GM12878 (cell line): ENCODE data around the gene TIGD2. TPM values are rescaled to one million over a fixed set of nuclear protein-coding genes. Genes with fewer than 3 reads are reported as not detected.

Experiments
- ATAC-seq: fragments of 200-7000 bp; cut with Tn5 transposase; 3 replicates; pipeline ENCODE4 v1.9.1; 2020; ENCODE audit warnings: mild to moderate bottlenecking, moderate library complexity
- BruUV-seq: library from RNA; stranded (reverse); fragments of 400-500 nt; replicated peaks from 2 replicates; lab custom pipeline; 2021; lab: Mats Ljungman, UMichigan
- CTCF ChIA-PET: fragments of 300-600 bp; sonication (Branson Sonifier 250); formaldehyde crosslinking; extraction: SDS; loops from one replicate; lab custom pipeline; 2021; ENCODE audit warnings: inconsistent platforms; lab: Yijun Ruan, JAX
- POLR2A ChIA-PET: fragments of 350-600 bp; formaldehyde crosslinking; extraction: SDS; loops from one replicate; lab custom pipeline; 2021; ENCODE audit warnings: inconsistent platforms; lab: Charles Lee
- RAD21 ChIA-PET: fragments of 300-600 bp; sonication (Branson Sonifier 250); formaldehyde crosslinking; loops from one replicate; lab custom pipeline; 2023; ENCODE audit warnings: antibody characterized with exemption; ENCODE audit not compliant: unreplicated experiment; lab: Charles Lee
- SMC1A ChIA-PET: fragments of 300-600 bp; sonication (Branson Sonifier 250); formaldehyde crosslinking; loops from one replicate; lab custom pipeline; 2023; ENCODE audit not compliant: unreplicated experiment, uncharacterized antibody; lab: Charles Lee
- DNase-seq: peaks from one replicate; pipeline ENCODE4 v3.0.0-alpha.2; 2011; ENCODE audit warnings: low read depth, low spot score
- FAIRE-seq: peaks from 3 replicates; lab custom pipeline; 2011; peaks lifted over from hg19 to GRCh38; lab: Jason Lieb, UNC
- H2AFZ ChIP-seq: 2 replicates; pipeline ENCODE4 v1.6.0; 2011; ENCODE audit warnings: low read depth, low read length, control low read depth; ENCODE audit not compliant: control insufficient read depth
- H3K27ac ChIP-seq: 2 replicates; pipeline ENCODE4 v1.5.1; 2011; ENCODE audit warnings: control low read depth; ENCODE audit not compliant: control insufficient read depth, insufficient read depth
- H3K27me3 ChIP-seq, 2 experiments: replicated peaks in 1 of 2; 2 replicates each; pipeline versions ENCODE4 v1.6.0 to v1.6.1; 2011; ENCODE audit warnings: low read length in 1 of 2; ENCODE audit not compliant: control insufficient read depth in 2 of 2, insufficient read depth in 2 of 2
- H3K36me3 ChIP-seq, 2 experiments: 2 replicates each; pipeline ENCODE4 v1.5.1; 2011; ENCODE audit warnings: low read length in 1 of 2; ENCODE audit not compliant: control insufficient read depth in 2 of 2, insufficient read depth in 2 of 2
- H3K4me1 ChIP-seq: 2 replicates; pipeline ENCODE4 v1.6.1; 2011; ENCODE audit warnings: mild to moderate bottlenecking, low read length, moderate library complexity, mixed read lengths; ENCODE audit not compliant: control insufficient read depth, insufficient read depth
- H3K4me2 ChIP-seq: 2 replicates; pipeline ENCODE4 v1.6.0; 2011; ENCODE audit warnings: control low read depth; ENCODE audit not compliant: control insufficient read depth, insufficient read depth
- H3K4me3 ChIP-seq: fragments of 200-600 bp; sonication (generic); 2 replicates; pipeline ENCODE4 v1.5.1; 2016
- H3K79me2 ChIP-seq: 2 replicates; pipeline ENCODE4 v1.6.0; 2011; ENCODE audit warnings: low read length; ENCODE audit not compliant: control insufficient read depth, insufficient read depth
- H3K9ac ChIP-seq: 2 replicates; pipeline ENCODE4 v1.8.0; 2011; ENCODE audit warnings: low read length, control low read depth, mixed read lengths; ENCODE audit not compliant: control insufficient read depth, insufficient read depth
- H3K9me3 ChIP-seq: replicated peaks from 3 replicates; pipeline ENCODE4 v1.5.1; 2011; ENCODE audit warnings: mild to moderate bottlenecking, low read length; ENCODE audit not compliant: control insufficient read depth, insufficient read depth
- H4K20me1 ChIP-seq: 2 replicates; pipeline ENCODE4 v1.6.0; 2011; ENCODE audit not compliant: control insufficient read depth, insufficient read depth
- CHD4 ChIP-seq: fragments of 200-600 bp; sonication (generic); IDR thresholded peaks from 2 replicates; pipeline ENCODE4 v1.6.1; 2016; ENCODE audit warnings: mild to moderate bottlenecking
- ESRRA ChIP-seq: IDR thresholded peaks from 2 replicates; pipeline ENCODE4 v1.6.1; 2012; ENCODE audit warnings: mild to moderate bottlenecking, low read length, improper control_type of control experiment
- GABPA ChIP-seq: IDR thresholded peaks from 2 replicates; pipeline ENCODE4 v1.6.1; 2014; ENCODE audit warnings: antibody characterized with exemption, low read depth, mild to moderate bottlenecking, inconsistent platforms
- NFIC ChIP-seq: IDR thresholded peaks from 2 replicates; pipeline ENCODE4 v1.6.1; 2012; ENCODE audit warnings: low read depth, mild to moderate bottlenecking, inconsistent platforms, low read length, moderate library complexity
- NRF1 ChIP-seq: conservative IDR thresholded peaks from 2 replicates; pipeline ENCODE4 v1.6.1; 2011; ENCODE audit warnings: mild to moderate bottlenecking, low read depth, low read length, improper control_type of control experiment
- POLR2A ChIP-seq: IDR thresholded peaks from 2 replicates; pipeline ENCODE4 v1.6.1; 2011; ENCODE audit warnings: low read depth, mild to moderate bottlenecking, low read length
- RAD51 ChIP-seq: fragments of 450-650 bp; IDR thresholded peaks from 2 replicates; pipeline ENCODE4 v1.6.1; 2016; ENCODE audit warnings: moderate library complexity, mild to moderate bottlenecking, inconsistent platforms
- SMARCA5 ChIP-seq: fragments of 450-650 bp; IDR thresholded peaks from 2 replicates; pipeline ENCODE4 v1.6.1; 2017; ENCODE audit warnings: mild to moderate bottlenecking
- STAT3 ChIP-seq: IDR thresholded peaks from 2 replicates; pipeline ENCODE4 v1.6.1; 2011; ENCODE audit warnings: low read depth, low read length, improper control_type of control experiment
- TBL1XR1 ChIP-seq: IDR thresholded peaks from 2 replicates; pipeline ENCODE4 v1.6.1; 2012; ENCODE audit warnings: low read depth, low read length, improper control_type of control experiment
- WGBS: methylation state at CpG from one replicate; pipeline ENCODE4 v1.1.6; 2016; ENCODE audit warnings: low lambda C conversion rate; ENCODE audit not compliant: insufficient replicate concordance, insufficient coverage; ENCODE audit errors: missing lambda C conversion rate; 5-methylcytosine and 5-hydroxymethylcytosine counted together
- in situ Hi-C: fragments of 300-500 bp; cut with MboI; formaldehyde crosslinking; loops from 9 replicates; pipeline ENCODE4 v1.14.3; 2018; ENCODE audit warnings: mixed read lengths
- intact Hi-C: fragments of 100-400 bp; cut with micrococcal nuclease; formaldehyde crosslinking; loops from one replicate; pipeline ENCODE4 v1.14.2; 2022; ENCODE audit not compliant: unreplicated experiment
- polyA plus RNA-seq, 11 experiments: library from polyadenylated mRNA; depleted of rRNA in 4 of 11; unstranded in 6 of 11; stranded (reverse) in 5 of 11; fragments of >200 nt; fragmentation: Nextera tagmentation in 4 of 11; fragmentation: Illumina TruSeq in 1 of 11; extraction: Ambion mirVana in 4 of 11; extraction: Trizol in 1 of 11; gene quantifications; 1 replicate in 1 of 11; 2 replicates in 10 of 11; pipeline versions ENCODE4 v1.2.1 to v1.2.3, GENCODE V29; 2011 to 2016; ENCODE audit warnings: inconsistent platforms in 2 of 11, missing spikeins in 2 of 11, low read depth in 1 of 11
- total RNA-seq, 4 experiments: library from RNA; depleted of rRNA in 3 of 4; stranded (reverse); fragments of >200 nt in 3 of 4; fragmentation: Illumina TruSeq in 1 of 4; extraction: Trizol in 1 of 4; gene quantifications; 2 replicates each; pipeline versions ENCODE4 v1.2.1 to v1.2.3, GENCODE V29; 2013 to 2021
- TF ChIP-seq, protein P1 (sequence below): fragments of 450-650 bp; formaldehyde crosslinking; IDR thresholded peaks from 2 replicates; pipeline ENCODE4 v1.4.0; 2022; ENCODE audit warnings: mild to moderate bottlenecking, moderate library complexity

Gene TIGD2
- total and polyA plus RNA-seq, 10 of the 15 experiments (the other 5 are each of a cell fraction or from before 2014, with no cell fraction given), result 2.4 to 8.4 (median 5.0) TPM

DNA sequence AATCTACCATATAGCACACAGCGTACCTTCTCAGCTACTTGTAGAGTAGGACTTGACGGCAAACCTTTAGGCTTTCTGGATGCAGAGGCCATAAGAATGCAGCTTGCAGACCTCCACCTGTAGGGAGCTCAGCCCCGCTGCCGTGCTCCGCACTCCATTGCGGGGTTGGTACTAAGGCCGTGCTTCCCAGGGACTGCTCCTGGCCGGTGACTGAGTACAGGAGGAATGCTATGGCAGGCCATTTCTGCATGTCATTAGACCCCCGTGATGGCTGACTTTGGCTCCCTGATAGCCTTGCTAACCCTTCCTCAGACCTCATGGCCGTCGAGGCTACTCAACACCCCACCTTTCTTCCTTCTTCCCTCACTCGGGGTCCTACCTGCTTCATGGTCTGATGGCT, 26.4 kb downstream of the TIGD2 start:
- Histone ChIP-seq H3K4me2 (no peak overlapping the region), H3K4me1 (no peaks in the 10 kb centered on the region), H4K20me1 (no peaks in the 10 kb centered on the region), H3K4me3 (no peak overlapping the region), H3K79me2 (no peaks in the 10 kb centered on the region), H3K9ac (no peak overlapping the region), H3K36me3 (no peaks in the 10 kb centered on the region), H2AFZ (no peak overlapping the region), H3K27ac (no peak overlapping the region), H3K9me3 (no peaks in the 10 kb centered on the region), H3K27me3 (no peaks in the 10 kb centered on the region)
- ChIA-PET RAD21 (no interaction called here), SMC1A (interaction anchor here (1.0 to 2.5 kb wide), 5 partner anchors 8 to 53 kb away, joined by 3 to 12 read pairs (median 6); no protein-coding TSS in a partner anchor), POLR2A (no interaction called here), CTCF (interaction anchor here (0.6 to 1.2 kb wide), 2 partner anchors 14 to 735 kb away, joined by 3 to 4 read pairs; no protein-coding TSS in a partner anchor)
- 68% methylated on average over 11 of the region's 12 CpGs for WGBS
- no TSS peak for BruUV-seq
- ATAC-seq (no peak), DNase-seq (no peak), FAIRE-seq (no peak)
- intact Hi-C loops, result no loop called here
- in situ Hi-C loops, result no loop called here
- TF ChIP-seq TBL1XR1 (no peak), SMARCA5 (no peak), RAD51 (no peak), GABPA (no peak), NFIC (no peak), ESRRA (no peak), POLR2A (no peak), CHD4 (no peak), STAT3 (no peak), NRF1 (no peak)
- TF ChIP-seq, protein P1, sequence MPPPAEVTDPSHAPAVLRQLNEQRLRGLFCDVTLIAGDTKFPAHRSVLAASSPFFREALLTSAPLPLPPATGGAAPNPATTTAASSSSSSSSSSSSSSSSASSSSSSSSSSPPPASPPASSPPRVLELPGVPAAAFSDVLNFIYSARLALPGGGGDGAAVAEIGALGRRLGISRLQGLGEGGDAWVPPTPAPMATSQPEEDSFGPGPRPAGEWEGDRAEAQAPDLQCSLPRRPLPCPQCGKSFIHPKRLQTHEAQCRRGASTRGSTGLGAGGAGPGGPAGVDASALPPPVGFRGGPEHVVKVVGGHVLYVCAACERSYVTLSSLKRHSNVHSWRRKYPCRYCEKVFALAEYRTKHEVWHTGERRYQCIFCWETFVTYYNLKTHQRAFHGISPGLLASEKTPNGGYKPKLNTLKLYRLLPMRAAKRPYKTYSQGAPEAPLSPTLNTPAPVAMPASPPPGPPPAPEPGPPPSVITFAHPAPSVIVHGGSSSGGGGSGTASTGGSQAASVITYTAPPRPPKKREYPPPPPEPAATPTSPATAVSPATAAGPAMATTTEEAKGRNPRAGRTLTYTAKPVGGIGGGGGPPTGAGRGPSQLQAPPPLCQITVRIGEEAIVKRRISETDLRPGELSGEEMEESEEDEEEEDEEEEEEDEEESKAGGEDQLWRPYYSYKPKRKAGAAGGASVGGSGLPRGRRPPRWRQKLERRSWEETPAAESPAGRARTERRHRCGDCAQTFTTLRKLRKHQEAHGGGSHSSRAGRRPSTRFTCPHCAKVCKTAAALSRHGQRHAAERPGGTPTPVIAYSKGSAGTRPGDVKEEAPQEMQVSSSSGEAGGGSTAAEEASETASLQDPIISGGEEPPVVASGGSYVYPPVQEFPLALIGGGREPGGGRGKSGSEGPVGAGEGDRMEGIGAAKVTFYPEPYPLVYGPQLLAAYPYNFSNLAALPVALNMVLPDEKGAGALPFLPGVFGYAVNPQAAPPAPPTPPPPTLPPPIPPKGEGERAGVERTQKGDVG (CRISPR knock-in tag), result no peak
